Adrenal gland (tissue), 12 donors: ENCODE measurements around the gene WDR17. TPM values are rescaled to one million over a fixed set of nuclear protein-coding genes. Genes with fewer than 3 reads are reported as not detected.

ENCODE experiments used
- DNase-seq, 7 donors: peaks; one replicate each; pipeline ENCODE4 v3.0.0-alpha.2; 2019 to 2020
- H3K27ac ChIP-seq, 5 donors: fragments of 200-600 bp; sonication (generic) in 4 of 5; 1 replicate in 3 of 5; 2 replicates in 2 of 5; pipeline versions ENCODE4 v1.5.1 to v1.8.0; 2016 to 2020; ENCODE audit warnings: mild to moderate bottlenecking in 1 of 5
- H3K27me3 ChIP-seq: fragments of 200-600 bp; 2 replicates; pipeline ENCODE4 v1.8.0; 2021
- H3K36me3 ChIP-seq, 2 donors: fragments of 200-600 bp; replicated peaks in 1 of 2; 1 replicate in 1 of 2; 2 replicates in 1 of 2; pipeline versions ENCODE4 v1.5.1 to v1.8.0; 2018 to 2022
- H3K4me1 ChIP-seq, 2 donors: fragments of 200-600 bp; replicated peaks in 1 of 2; 1 replicate in 1 of 2; 2 replicates in 1 of 2; pipeline versions ENCODE4 v1.5.1 to v1.8.0; 2018 to 2021
- H3K4me3 ChIP-seq, 4 donors: fragments of 200-600 bp; sonication (generic) in 3 of 4; one replicate each; pipeline ENCODE4 v1.5.1; 2016 to 2018
- H3K9me3 ChIP-seq, 3 donors: fragments of 200-600 bp; sonication (generic) in 1 of 3; replicated peaks in 1 of 3; 1 replicate in 2 of 3; 2 replicates in 1 of 3; pipeline versions ENCODE4 v1.5.1 to v1.8.0; 2016 to 2021
- POLR2A ChIP-seq, 2 donors: fragments of 450-650 bp; IDR thresholded peaks; one replicate each; pipeline ENCODE4 v1.6.1; 2017; ENCODE audit warnings: antibody characterized with exemption in 2 of 2, mild to moderate bottlenecking in 2 of 2, moderate library complexity in 1 of 2
- WGBS, 4 donors: extraction: QIAGEN DNeasy Blood & Tissue Kit in 2 of 4; methylation state at CpG; one replicate each; pipeline versions ENCODE4 v1.1.5 to v1.1.7; 2013 to 2017; 5-methylcytosine and 5-hydroxymethylcytosine counted together
- intact Hi-C, 2 donors: fragments of 100-400 bp; cut with DNase I; formaldehyde crosslinking; loops; one replicate each; pipeline versions ENCODE4 v1.14.1 to v1.15.0; 2022 to 2023
- polyA plus RNA-seq, 3 donors: library from polyadenylated mRNA; stranded (reverse); fragments of 200-250 nt in 2 of 3; fragments of 350-450 nt in 1 of 3; fragmentation: Illumina TruSeq in 1 of 3; extraction: RNeasy Lipid Tissue Mini Kit (QIAGEN cat#74804) in 1 of 3; gene quantifications; one replicate each; pipeline ENCODE4 v1.2.3, GENCODE V29; 2013 to 2014
- total RNA-seq, 9 donors: library from RNA; depleted of rRNA in 4 of 9; stranded (reverse); fragments of >200 nt in 4 of 9; fragments of 120-200 nt in 1 of 9; fragmentation: NEBNext Ultra II Directional in 1 of 9; extraction: Animal tissue kit (Norgen Biotek cat#: 25700) in 1 of 9; gene quantifications; one replicate each; pipeline versions ENCODE4 v1.1.0 to v1.2.4, GENCODE V29; 2013 to 2023
- TF ChIP-seq, protein P1 (sequence below), 6 experiments: fragments of 450-650 bp in 4 of 6; fragments of 200-600 bp in 2 of 6; sonication (generic) in 1 of 6; IDR thresholded peaks; 1 replicate in 5 of 6; 2 replicates in 1 of 6; pipeline versions ENCODE4 v1.5.1 to v1.8.0; 2016 to 2021; ENCODE audit warnings: antibody characterized with exemption in 6 of 6, mild to moderate bottlenecking in 2 of 6, moderate library complexity in 1 of 6
- donor health status: healthy with polysubstance abuse.
- donor health status: Bipolar disorder and iron deficiency.
- donor health status: DM: yes; HTN: yes; CAD: no.
- donor health status: DM: no; HTN: no; CAD: no.
- donor health status: DM: no; HTN: no; CAD: no.
- donor health status: DM: yes; HTN: yes; CAD: no.

The WDR17 gene
- total and polyA plus RNA-seq, 12 donors, result 0.81 to 7.7 (median 2.9) TPM

DNA sequence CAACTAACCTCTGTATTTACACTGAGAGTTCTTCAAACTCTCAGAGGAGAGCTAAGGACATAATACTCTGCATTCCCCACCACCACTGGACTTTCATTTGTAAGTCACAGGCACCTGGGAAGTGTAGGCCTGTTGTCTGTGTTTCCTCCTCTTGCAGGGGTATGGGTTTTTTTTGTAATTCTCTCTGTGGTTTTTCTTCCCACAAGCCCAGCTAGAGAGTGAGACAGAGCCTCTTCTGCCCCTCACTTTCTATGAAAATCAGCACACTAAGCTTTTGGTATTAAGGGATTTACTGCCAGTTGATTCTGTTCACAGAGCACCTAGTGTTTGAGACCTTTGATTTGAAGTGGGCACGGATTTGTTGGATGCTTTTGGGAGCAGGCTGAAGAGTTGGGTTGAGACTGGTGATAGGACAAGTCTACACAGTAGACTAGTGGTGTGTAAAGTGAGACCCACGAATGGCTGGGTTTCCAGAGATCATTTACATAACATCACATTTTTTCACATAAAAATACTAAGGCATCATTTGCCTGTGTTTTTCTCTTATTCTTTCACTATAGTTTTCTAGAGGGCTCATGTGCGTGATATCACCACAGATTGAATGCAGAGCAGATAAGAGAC lies 28.9 kb upstream of the WDR17 start:
- no peaks in the 10 kb centered on the region for H3K36me3 ChIP-seq
- DNase-seq, result no peak
- intact Hi-C loops, result no loop called here
- H3K4me3 ChIP-seq, result no peak overlapping the region
- H3K27me3 ChIP-seq, result no peaks in the 10 kb centered on the region
- H3K9me3 ChIP-seq, result no peaks in the 10 kb centered on the region
- WGBS, 4 donors, result 68 to 77% (median 72%) methylated on average over 3 of the region's 3 CpGs
- no peak overlapping the region for H3K27ac ChIP-seq
- TF ChIP-seq POLR2A (IDR thresholded peaks at IDR 0.05), result no peak
- TF ChIP-seq, protein P1, sequence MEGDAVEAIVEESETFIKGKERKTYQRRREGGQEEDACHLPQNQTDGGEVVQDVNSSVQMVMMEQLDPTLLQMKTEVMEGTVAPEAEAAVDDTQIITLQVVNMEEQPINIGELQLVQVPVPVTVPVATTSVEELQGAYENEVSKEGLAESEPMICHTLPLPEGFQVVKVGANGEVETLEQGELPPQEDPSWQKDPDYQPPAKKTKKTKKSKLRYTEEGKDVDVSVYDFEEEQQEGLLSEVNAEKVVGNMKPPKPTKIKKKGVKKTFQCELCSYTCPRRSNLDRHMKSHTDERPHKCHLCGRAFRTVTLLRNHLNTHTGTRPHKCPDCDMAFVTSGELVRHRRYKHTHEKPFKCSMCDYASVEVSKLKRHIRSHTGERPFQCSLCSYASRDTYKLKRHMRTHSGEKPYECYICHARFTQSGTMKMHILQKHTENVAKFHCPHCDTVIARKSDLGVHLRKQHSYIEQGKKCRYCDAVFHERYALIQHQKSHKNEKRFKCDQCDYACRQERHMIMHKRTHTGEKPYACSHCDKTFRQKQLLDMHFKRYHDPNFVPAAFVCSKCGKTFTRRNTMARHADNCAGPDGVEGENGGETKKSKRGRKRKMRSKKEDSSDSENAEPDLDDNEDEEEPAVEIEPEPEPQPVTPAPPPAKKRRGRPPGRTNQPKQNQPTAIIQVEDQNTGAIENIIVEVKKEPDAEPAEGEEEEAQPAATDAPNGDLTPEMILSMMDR (IDR thresholded peaks at IDR 0.05), result no peak
- no peaks in the 10 kb centered on the region for H3K4me1 ChIP-seq

GRCh38 chr4:176038789-176039188 lies 26.9 kb upstream of the WDR17 start:
- 80 to 92% (median 87%) methylated on average over 5 of the region's 5 CpGs for WGBS, 4 donors
- TF ChIP-seq, protein P1 (IDR thresholded peaks at IDR 0.05), result no peak
- TF ChIP-seq POLR2A (IDR thresholded peaks at IDR 0.05), result no peak
- H3K27ac ChIP-seq, result no peak overlapping the region
- no peaks in the 10 kb centered on the region for H3K36me3 ChIP-seq
- no peak for DNase-seq
- H3K9me3 ChIP-seq, result no peaks in the 10 kb centered on the region
- no peaks in the 10 kb centered on the region for H3K27me3 ChIP-seq
- no peak overlapping the region for H3K4me3 ChIP-seq
- no peaks in the 10 kb centered on the region for H3K4me1 ChIP-seq
- intact Hi-C loops, result no loop called here

DNA sequence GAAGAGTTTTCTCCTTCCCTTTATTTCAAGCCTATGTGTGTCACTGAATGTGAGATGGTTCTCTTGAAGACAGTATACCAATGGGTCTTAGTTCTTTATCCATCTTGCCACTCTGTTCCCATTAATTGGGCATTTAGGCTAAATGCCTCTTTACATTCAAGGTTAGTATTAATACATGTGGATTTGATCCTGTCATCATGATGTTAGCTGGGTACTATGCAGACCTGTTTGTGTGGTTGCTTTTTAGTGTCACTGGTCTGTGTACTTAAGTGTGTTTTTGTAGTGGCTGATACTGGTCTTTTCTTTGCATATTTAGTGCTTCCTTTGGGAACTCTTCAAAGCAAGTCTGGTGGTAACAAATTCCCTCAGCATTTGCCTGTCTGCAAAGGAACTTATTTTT lies 23.4 kb upstream of the WDR17 start:
- intact Hi-C loops, result no loop called here
- Histone ChIP-seq H3K4me1 (no peaks in the 10 kb centered on the region), H3K27ac (no peak overlapping the region), H3K27me3 (no peaks in the 10 kb centered on the region), H3K9me3 (no peaks in the 10 kb centered on the region), H3K4me3 (no peak overlapping the region), H3K36me3 (no peaks in the 10 kb centered on the region)
- DNase-seq, result no peak
- TF ChIP-seq, protein P1 (IDR thresholded peaks at IDR 0.05), result no peak
- TF ChIP-seq POLR2A (IDR thresholded peaks at IDR 0.05), result no peak

DNA sequence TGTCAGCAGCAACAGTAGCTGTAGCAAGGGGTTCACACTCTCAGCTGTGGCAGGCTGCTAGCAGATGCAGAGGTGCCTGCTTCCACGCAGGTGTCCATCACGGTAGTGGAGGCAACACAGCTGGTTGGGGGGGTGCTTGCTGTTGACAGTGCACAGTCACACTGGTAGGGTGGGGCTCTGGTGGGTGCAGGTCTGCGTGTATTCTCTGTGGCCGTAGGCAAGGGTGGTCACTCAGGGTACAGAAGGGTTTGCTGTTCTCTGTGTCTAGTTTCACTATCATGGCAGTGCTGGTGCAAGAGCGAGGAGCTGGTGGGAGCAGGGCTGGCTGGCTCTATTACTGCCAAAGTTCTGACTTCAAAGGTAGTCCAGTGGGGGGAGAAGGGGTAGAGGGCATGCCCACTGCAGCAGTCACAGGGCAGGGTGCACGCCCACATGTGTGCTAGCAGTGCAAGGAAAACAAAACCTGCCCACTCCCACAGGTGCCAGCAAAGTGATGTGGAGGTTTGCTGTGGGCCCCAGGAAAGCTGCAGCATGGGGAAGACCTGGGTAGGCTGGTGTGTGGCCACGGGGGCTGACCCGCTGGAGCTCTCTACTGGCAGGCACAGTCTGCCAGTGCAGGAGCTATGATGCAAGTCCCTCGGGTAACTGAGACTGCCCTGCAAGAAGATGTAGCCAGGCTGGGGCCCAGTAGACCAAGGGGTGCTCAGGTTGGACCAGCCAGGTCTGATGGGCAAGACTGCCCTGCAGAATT lies 21.6 kb upstream of the WDR17 start:
- intact Hi-C loops, result no loop called here
- H3K4me1 ChIP-seq, result no peaks in the 10 kb centered on the region
- H3K27me3 ChIP-seq, result no peaks in the 10 kb centered on the region
- no peaks in the 10 kb centered on the region for H3K9me3 ChIP-seq
- TF ChIP-seq POLR2A (IDR thresholded peaks at IDR 0.05), result no peak
- TF ChIP-seq, protein P1 (IDR thresholded peaks at IDR 0.05), result no peak
- H3K27ac ChIP-seq, result no peak overlapping the region
- DNase-seq, result no peak
- 52 to 89% (median 71%) methylated on average over 3 to 9 of the region's 9 CpGs for WGBS, 4 donors
- no peak overlapping the region for H3K4me3 ChIP-seq
- H3K36me3 ChIP-seq, result no peaks in the 10 kb centered on the region
